HCT116 (cell line): Measurements from ENCODE around the gene DAPP1. TPM values are rescaled to one million over a fixed set of nuclear protein-coding genes. Genes with fewer than 3 reads are reported as not detected.

Experiments
- ATAC-seq: fragments of 200-7000 bp; cut with Tn5 transposase; 2 replicates; pipeline ENCODE4 v1.9.1; 2020; ENCODE audit warnings: mild to moderate bottlenecking, moderate library complexity
- BruUV-seq: library from RNA; stranded (reverse); fragments of 400-500 nt; replicated peaks from 2 replicates; lab custom pipeline; 2021; lab: Mats Ljungman, UMichigan
- CTCF ChIA-PET: fragments of 300-600 bp; sonication (Branson Sonifier 250); formaldehyde crosslinking; loops from one replicate; lab custom pipeline; 2021; ENCODE audit warnings: antibody characterized with exemption; lab: Charles Lee
- POLR2A ChIA-PET: fragments of 300-600, 350-600 bp; sonication (Branson Sonifier 250); formaldehyde crosslinking; loops from one replicate; lab custom pipeline; 2021; ENCODE audit warnings: antibody characterized with exemption; lab: Charles Lee
- RAD21 ChIA-PET, 2 experiments: fragments of 300-600 bp; sonication (Branson Sonifier 250); formaldehyde crosslinking; loops; one replicate each; lab custom pipeline; 2023; ENCODE audit warnings: low total read pairs in 2 of 2; ENCODE audit not compliant: uncharacterized antibody in 2 of 2, unreplicated experiment in 2 of 2, low non-redundant PET in 1 of 2; lab: Charles Lee
- DNase-seq: peaks from one replicate; pipeline ENCODE4 v3.0.0-alpha.2; 2010; ENCODE audit warnings: low read depth, low spot score
- H2AFZ ChIP-seq: fragments of 200-600 bp; shearing (Covaris generic), sonication (generic); 2 replicates; pipeline ENCODE4 v1.6.1; 2017; ENCODE audit warnings: low read depth, mixed run types, mixed read lengths, antibody characterized with exemption, low read length; ENCODE audit not compliant: poor library complexity, severe bottlenecking
- H3K27ac ChIP-seq: 2 replicates; pipeline ENCODE4 v1.5.1; 2012; ENCODE audit warnings: low read depth, low read length
- H3K27me3 ChIP-seq: fragments of 200-600 bp; sonication (generic); 2 replicates; pipeline ENCODE4 v1.6.1; 2016; ENCODE audit warnings: mixed run types, low read length, mixed read lengths; ENCODE audit not compliant: insufficient read depth
- H3K36me3 ChIP-seq, 2 experiments: fragments of 200-500 bp in 1 of 2; fragments of 200-600 bp in 1 of 2; sonication (Bioruptor generic) in 1 of 2; sonication (generic) in 1 of 2; 2 replicates each; pipeline versions ENCODE4 v1.5.1 to v1.6.1; 2014 to 2016; ENCODE audit warnings: low read length in 2 of 2, inconsistent platforms in 1 of 2, mixed read lengths in 1 of 2, mixed run types in 1 of 2; ENCODE audit not compliant: insufficient read depth in 2 of 2, control insufficient read depth in 1 of 2
- H3K4me1 ChIP-seq, 2 experiments: fragments of 200-600 bp in 1 of 2; sonication (generic) in 1 of 2; 2 replicates each; pipeline versions ENCODE4 v1.5.1 to v1.6.1; 2012 to 2017; ENCODE audit warnings: low read length in 2 of 2, inconsistent platforms in 1 of 2, mild to moderate bottlenecking in 1 of 2, mixed read lengths in 1 of 2, mixed run types in 1 of 2, moderate library complexity in 1 of 2; ENCODE audit not compliant: insufficient read depth in 2 of 2, control insufficient read depth in 1 of 2
- H3K4me2 ChIP-seq: fragments of 200-600 bp; sonication (generic); 2 replicates; pipeline ENCODE4 v1.6.1; 2017; ENCODE audit warnings: mixed run types, low read length, mixed read lengths
- H3K4me3 ChIP-seq, 2 experiments: fragments of 200-600 bp in 1 of 2; sonication (generic) in 1 of 2; replicated peaks in 1 of 2; 2 replicates each; pipeline ENCODE4 v1.5.1; 2011 to 2016; ENCODE audit warnings: low read length in 2 of 2, control low read depth in 1 of 2, low read depth in 1 of 2, mild to moderate bottlenecking in 1 of 2, mixed read lengths in 1 of 2, mixed run types in 1 of 2
- H3K79me2 ChIP-seq: fragments of 200-600 bp; sonication (generic); 2 replicates; pipeline ENCODE4 v1.6.1; 2017; ENCODE audit warnings: mild to moderate bottlenecking, mixed run types, low read length, moderate library complexity, mixed read lengths; ENCODE audit not compliant: insufficient read depth
- H3K9ac ChIP-seq: fragments of 200-600 bp; sonication (generic); 2 replicates; pipeline ENCODE4 v1.6.1; 2016; ENCODE audit warnings: low read length, mixed read lengths
- H3K9me2 ChIP-seq: fragments of 200-600 bp; sonication (generic), shearing (Covaris generic); 2 replicates; pipeline ENCODE4 v1.6.1; 2017; ENCODE audit warnings: mixed run types, mild to moderate bottlenecking, moderate library complexity; ENCODE audit not compliant: insufficient read depth
- H3K9me3 ChIP-seq, 2 experiments: fragments of 200-500 bp in 1 of 2; fragments of 200-600 bp in 1 of 2; sonication (Bioruptor generic) in 1 of 2; sonication (generic) in 1 of 2; 2 replicates each; pipeline ENCODE4 v1.6.1; 2014 to 2017; ENCODE audit warnings: low read length in 2 of 2, mixed read lengths in 2 of 2, inconsistent platforms in 1 of 2, low read depth in 1 of 2, mild to moderate bottlenecking in 1 of 2, mixed run types in 1 of 2, moderate library complexity in 1 of 2; ENCODE audit not compliant: control insufficient read depth in 1 of 2, insufficient read depth in 1 of 2
- H4K20me1 ChIP-seq: fragments of 200-600 bp; sonication (generic), shearing (Covaris generic); 2 replicates; pipeline ENCODE4 v1.6.1; 2017; ENCODE audit warnings: mixed run types, mild to moderate bottlenecking, moderate library complexity; ENCODE audit not compliant: insufficient read depth
- ATF3 ChIP-seq: IDR thresholded peaks from 2 replicates; pipeline ENCODE4 v1.6.1; 2012
- CEBPB ChIP-seq: IDR thresholded peaks from 2 replicates; pipeline ENCODE4 v1.6.1; 2012; ENCODE audit warnings: low read depth
- ELF1 ChIP-seq: IDR thresholded peaks from 2 replicates; pipeline ENCODE4 v1.6.1; 2012; ENCODE audit warnings: low read depth, borderline replicate concordance
- JUND ChIP-seq: IDR thresholded peaks from 2 replicates; pipeline ENCODE4 v1.6.1; 2012
- MAX ChIP-seq: IDR thresholded peaks from 2 replicates; pipeline ENCODE4 v1.6.1; 2012
- POLR2AphosphoS5 ChIP-seq: IDR thresholded peaks from 2 replicates; pipeline ENCODE4 v1.6.1; 2011; ENCODE audit warnings: mild to moderate bottlenecking, low read depth, low read length, moderate library complexity
- RAD21 ChIP-seq: IDR thresholded peaks from 2 replicates; pipeline ENCODE4 v1.6.1; 2012; ENCODE audit warnings: low read depth, mild to moderate bottlenecking
- REST ChIP-seq: IDR thresholded peaks from 2 replicates; pipeline ENCODE4 v1.6.1; 2012; ENCODE audit warnings: low read depth
- TCF7L2 ChIP-seq: IDR thresholded peaks from 2 replicates; pipeline ENCODE4 v1.7.0; 2011; ENCODE audit warnings: borderline replicate concordance, inconsistent platforms; ENCODE audit not compliant: insufficient read depth, insufficient read length; ENCODE audit errors: extremely low read depth
- YY1 ChIP-seq: IDR thresholded peaks from 2 replicates; pipeline ENCODE4 v1.6.1; 2011; ENCODE audit warnings: low read length, low read depth, moderate library complexity, mild to moderate bottlenecking; ENCODE audit not compliant: insufficient replicate concordance; ENCODE audit errors: extremely low read depth
- ZFX ChIP-seq: fragments of 450-650 bp; IDR thresholded peaks from 2 replicates; pipeline ENCODE4 v1.6.1; 2017
- intact Hi-C: fragments of 100-400 bp; cut with micrococcal nuclease; formaldehyde crosslinking; loops from 2 replicates; pipeline ENCODE4 v1.10.0; 2022
- total RNA-seq: library from RNA; stranded (reverse); gene quantifications from one replicate; pipeline ENCODE4 v1.2.1, GENCODE V29; 2021; ENCODE audit not compliant: unreplicated experiment

Gene DAPP1
- total RNA-seq, 1 experiment from 2014 or later: 0.76 TPM

- ATAC-seq (no peak), DNase-seq (no peak)
- Histone ChIP-seq H3K36me3 (no peaks in the 10 kb centered on the region), H2AFZ (peak overlapping the region; percentile 5), H3K4me3 (no peak overlapping the region), H3K9ac (no peak overlapping the region), H3K27me3 (no peaks in the 10 kb centered on the region), H3K9me3 (no peaks in the 10 kb centered on the region), H3K79me2 (no peaks in the 10 kb centered on the region), H3K9me2 (peaks cover 5% of the 10 kb centered on the region; the same call in 1 of the 2 replicates), H3K4me1 (peaks cover 0 to 12% of the 10 kb centered on the region in 2 experiments; a peak in 2 of 4 replicates), H3K4me2 (no peak overlapping the region), H4K20me1 (no peaks in the 10 kb centered on the region), H3K27ac (no peak overlapping the region)
- no peak for TF ChIP-seq CEBPB
- TF ChIP-seq TCF7L2: no peak
- TF ChIP-seq ATF3: no peak
- TF ChIP-seq ZFX: no peak
- no peak for TF ChIP-seq JUND
- TF ChIP-seq POLR2AphosphoS5: no peak
- no peak for TF ChIP-seq RAD21
- no peak for TF ChIP-seq REST
- TF ChIP-seq YY1: no peak
- TF ChIP-seq MAX: no peak
- no peak for TF ChIP-seq ELF1
- intact Hi-C loops: no loop called here
- RAD21 ChIA-PET: no interaction called here
- POLR2A ChIA-PET: no interaction called here
- CTCF ChIA-PET: no interaction called here
- BruUV-seq: no TSS peak
Measured at GRCh38 chr4:99843413-99843812, 26.8 kb downstream of the DAPP1 start.
